NT2/D1 (cell line): Measurements from ENCODE around the gene TEX28.

Experiments used
- YY1 ChIP-seq: IDR thresholded peaks from 2 replicates; pipeline ENCODE4 v1.6.1; 2011; ENCODE audit not compliant: insufficient read length, insufficient read depth
- ZNF274 ChIP-seq: IDR thresholded peaks from 2 replicates; pipeline ENCODE4 v1.6.1; 2011; ENCODE audit warnings: mild to moderate bottlenecking, low read depth, low read length

DNA sequence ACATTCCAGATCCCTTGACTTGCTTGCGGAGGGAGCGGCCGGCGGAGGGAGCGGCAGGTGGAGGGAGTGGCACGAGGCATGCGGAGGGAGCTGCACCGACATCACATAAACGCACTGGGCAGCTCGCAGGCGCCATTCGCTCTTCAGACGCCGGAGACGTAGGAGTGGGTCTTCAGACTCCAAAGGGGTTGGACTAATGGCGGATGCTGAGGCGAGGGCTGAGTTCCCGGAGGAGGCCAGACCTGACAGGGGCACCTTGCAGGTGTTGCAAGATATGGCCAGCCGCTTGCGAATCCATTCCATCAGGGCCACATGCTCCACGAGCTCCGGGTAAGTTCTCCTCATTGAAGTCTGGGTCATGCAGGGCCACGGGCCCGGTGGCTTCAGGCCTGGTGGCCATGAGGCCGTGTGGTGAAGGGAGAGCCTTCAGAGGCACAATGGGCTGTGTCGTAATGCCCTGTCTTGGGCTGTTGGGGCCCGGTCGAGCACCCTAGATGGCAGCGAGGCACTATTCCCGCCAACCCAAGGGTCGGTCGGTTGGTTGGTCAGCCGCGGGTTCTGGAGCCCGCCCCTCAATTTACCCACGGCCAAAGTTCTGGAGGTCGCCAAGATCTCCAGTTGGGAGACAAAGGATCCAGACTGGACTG, 863 bp upstream of the TEX28 start, which contains the start of gene TKTL1:
- no peak for TF ChIP-seq ZNF274
- no peak for TF ChIP-seq YY1
